Stomach (tissue), 4 donors: ENCODE results near the gene LDB2.

Experiments
- CTCF ChIP-seq, 7 experiments: fragments of 450-650 bp in 4 of 7; fragments of 200-600 bp in 3 of 7; sonication (generic) in 3 of 7; IDR thresholded peaks; one replicate each; pipeline ENCODE4 v1.5.1; 2016 to 2019; ENCODE audit warnings: antibody characterized with exemption in 7 of 7, control low read depth in 2 of 7, mild to moderate bottlenecking in 1 of 7
- EP300 ChIP-seq: sonication (generic); formaldehyde crosslinking; IDR thresholded peaks from one replicate; pipeline ENCODE4 v1.6.1; 2017; ENCODE audit warnings: antibody characterized with exemption
- POLR2A ChIP-seq, 4 donors: fragments of 450-650 bp; IDR thresholded peaks; one replicate each; pipeline ENCODE4 v1.6.1; 2016; ENCODE audit warnings: antibody characterized with exemption in 4 of 4, control low read depth in 2 of 4, mild to moderate bottlenecking in 1 of 4, moderate library complexity in 1 of 4
- POLR2AphosphoS5 ChIP-seq, 3 donors: sonication (generic); formaldehyde crosslinking; IDR thresholded peaks; one replicate each; pipeline ENCODE4 v1.6.1; 2016; ENCODE audit warnings: antibody characterized with exemption in 3 of 3

- TF ChIP-seq CTCF (IDR thresholded peaks at IDR 0.05) (no peak), EP300 (no peak), POLR2A (IDR thresholded peaks at IDR 0.05) (no peak), POLR2AphosphoS5 (IDR thresholded peaks at IDR 0.05) (no peak)
These were observed 405.6 kb downstream of the LDB2 start for GRCh38 chr4:16492872-16493271.
